ENCODE data around the gene MYL5.

Gene MYL5

GRCh38 chr4:650951-651883 is 23.1 kb upstream of the MYL5 start:
- no peak overlapping the region for H3K4me2 ChIP-seq (ENCODE audit: low read length)
- H3K9ac ChIP-seq (ENCODE audit: low read length) = no peak overlapping the region
- no peak overlapping the region for H3K27ac ChIP-seq (ENCODE audit: low read depth, low read length, poor library complexity, severe bottlenecking)
- H3K36me3 ChIP-seq (ENCODE audit: insufficient read depth, low read length) = no peaks in the 10 kb centered on the region
- no peaks in the 10 kb centered on the region for H4K20me1 ChIP-seq (ENCODE audit: insufficient read depth, low read length)
- H3F3A ChIP-seq (ENCODE audit: insufficient read depth, low read length) = no peaks in the 10 kb centered on the region
- H2AFZ ChIP-seq (ENCODE audit: low read length) = no peak overlapping the region
- no peaks in the 10 kb centered on the region for H3K79me2 ChIP-seq (ENCODE audit: insufficient read depth, low read length)
- no peak overlapping the region for H3K4me3 ChIP-seq (ENCODE audit: low read depth, low read length, poor library complexity, severe bottlenecking)
- H3K9me3 ChIP-seq (ENCODE audit: low read length) = no peaks in the 10 kb centered on the region
- H3K4me1 ChIP-seq (ENCODE audit: insufficient read depth, low read length, severe bottlenecking) = no peaks in the 10 kb centered on the region
- no peaks in the 10 kb centered on the region for H3K27me3 ChIP-seq (ENCODE audit: insufficient read depth, low read length)
- TF ChIP-seq CTCF (IDR thresholded peaks at IDR 0.05; ENCODE audit: low read length) (no peak), EZH2 (IDR thresholded peaks at IDR 0.05; ENCODE audit: borderline replicate concordance, low read length) (no peak)
- no peaks in the 10 kb centered on the region for H3K9me2 ChIP-seq (ENCODE audit: low read depth, low read length)

- Histone ChIP-seq H3K9me2 (ENCODE audit: low read depth, low read length) (no peaks in the 10 kb centered on the region), H3K4me2 (ENCODE audit: low read length) (no peak overlapping the region), H3K27ac (ENCODE audit: low read depth, low read length, poor library complexity, severe bottlenecking) (no peak overlapping the region), H3K27me3 (ENCODE audit: insufficient read depth, low read length) (no peaks in the 10 kb centered on the region), H3K4me1 (ENCODE audit: insufficient read depth, low read length, severe bottlenecking) (no peaks in the 10 kb centered on the region), H4K20me1 (ENCODE audit: insufficient read depth, low read length) (no peaks in the 10 kb centered on the region), H3K9me3 (ENCODE audit: low read length) (no peaks in the 10 kb centered on the region), H3K4me3 (ENCODE audit: low read depth, low read length, poor library complexity, severe bottlenecking) (no peak overlapping the region), H3K36me3 (ENCODE audit: insufficient read depth, low read length) (no peaks in the 10 kb centered on the region), H3K9ac (ENCODE audit: low read length) (no peak overlapping the region), H3K79me2 (ENCODE audit: insufficient read depth, low read length) (no peaks in the 10 kb centered on the region), H2AFZ (ENCODE audit: low read length) (no peak overlapping the region), H3F3A (ENCODE audit: insufficient read depth, low read length) (no peaks in the 10 kb centered on the region)
- TF ChIP-seq CTCF (IDR thresholded peaks at IDR 0.05; ENCODE audit: low read length) = no peak
- no peak for TF ChIP-seq EZH2 (IDR thresholded peaks at IDR 0.05; ENCODE audit: borderline replicate concordance, low read length)
Measured at GRCh38 chr4:651884-652642, 22.3 kb upstream of the MYL5 start.

- Histone ChIP-seq H3F3A (ENCODE audit: insufficient read depth, low read length) (no peaks in the 10 kb centered on the region), H3K4me3 (ENCODE audit: low read depth, low read length, poor library complexity, severe bottlenecking) (no peak overlapping the region), H3K27ac (ENCODE audit: low read depth, low read length, poor library complexity, severe bottlenecking) (no peak overlapping the region), H3K79me2 (ENCODE audit: insufficient read depth, low read length) (no peaks in the 10 kb centered on the region), H2AFZ (ENCODE audit: low read length) (no peak overlapping the region), H3K9me3 (ENCODE audit: low read length) (no peaks in the 10 kb centered on the region), H3K4me1 (ENCODE audit: insufficient read depth, low read length, severe bottlenecking) (no peaks in the 10 kb centered on the region), H3K27me3 (ENCODE audit: insufficient read depth, low read length) (no peaks in the 10 kb centered on the region), H3K9ac (ENCODE audit: low read length) (no peak overlapping the region), H4K20me1 (ENCODE audit: insufficient read depth, low read length) (no peaks in the 10 kb centered on the region), H3K4me2 (ENCODE audit: low read length) (no peak overlapping the region), H3K36me3 (ENCODE audit: insufficient read depth, low read length) (no peaks in the 10 kb centered on the region), H3K9me2 (ENCODE audit: low read depth, low read length) (no peaks in the 10 kb centered on the region)
- no peak for TF ChIP-seq EZH2 (IDR thresholded peaks at IDR 0.05; ENCODE audit: borderline replicate concordance, low read length)
- TF ChIP-seq CTCF (IDR thresholded peaks at IDR 0.05; ENCODE audit: low read length) = no peak
Measured at GRCh38 chr4:653080-653821, 21.1 kb upstream of the MYL5 start.
